Body of pancreas (tissue), 4 donors: ENCODE data around the gene SGCD.

Experiments used
- CTCF ChIP-seq, 7 experiments: fragments of 450-650 bp in 4 of 7; fragments of 200-600 bp in 3 of 7; sonication (generic) in 3 of 7; IDR thresholded peaks; one replicate each; pipeline ENCODE4 v1.5.1; 2016 to 2019; ENCODE audit warnings: antibody characterized with exemption in 7 of 7
- POLR2A ChIP-seq, 3 donors: fragments of 450-650 bp; IDR thresholded peaks; one replicate each; pipeline ENCODE4 v1.6.1; 2016; ENCODE audit warnings: antibody characterized with exemption in 3 of 3, mild to moderate bottlenecking in 2 of 3

GRCh38 chr5:156541582-156541981, 214.6 kb downstream of the SGCD start:
- no peak for TF ChIP-seq CTCF (IDR thresholded peaks at IDR 0.05)
- no peak for TF ChIP-seq POLR2A (IDR thresholded peaks at IDR 0.05)
